MM.1S (cell line): Measurements from ENCODE around the gene BCAS4.

Experiments used
- DNase-seq: peaks from one replicate; pipeline ENCODE4 v3.0.0-alpha.2; 2015
- H2AFZ ChIP-seq: fragments of 300-600 bp; sonication (generic); 2 replicates; pipeline ENCODE4 v1.6.0; 2016; ENCODE audit warnings: antibody characterized with exemption, low read length
- H3F3A ChIP-seq: fragments of 300-600 bp; sonication (generic); 2 replicates; pipeline ENCODE4 v1.6.1; 2016; ENCODE audit warnings: mild to moderate bottlenecking, antibody characterized with exemption, low read length, moderate library complexity, mixed read lengths; ENCODE audit not compliant: insufficient read depth
- H3K27ac ChIP-seq: fragments of 300-600 bp; sonication (generic); 2 replicates; pipeline ENCODE4 v1.5.1; 2016; ENCODE audit warnings: mild to moderate bottlenecking, low read length
- H3K27me3 ChIP-seq: fragments of 300-600 bp; sonication (generic); replicated peaks from 2 replicates; pipeline ENCODE4 v1.6.0; 2016; ENCODE audit warnings: low read length; ENCODE audit not compliant: insufficient read depth
- H3K36me3 ChIP-seq: fragments of 300-600 bp; sonication (generic); replicated peaks from 2 replicates; pipeline ENCODE4 v1.6.1; 2016; ENCODE audit warnings: mild to moderate bottlenecking, low read length, mixed read lengths; ENCODE audit not compliant: insufficient read depth
- H3K4me1 ChIP-seq: fragments of 300-600 bp; sonication (generic); 2 replicates; pipeline ENCODE4 v1.6.1; 2016; ENCODE audit warnings: low read length, mixed read lengths
- H3K4me2 ChIP-seq: fragments of 300-600 bp; sonication (generic); 2 replicates; pipeline ENCODE4 v1.6.0; 2016; ENCODE audit warnings: low read depth, low read length
- H3K4me3 ChIP-seq: fragments of 300-600 bp; sonication (generic); 2 replicates; pipeline ENCODE4 v1.5.1; 2016; ENCODE audit warnings: low read length, mixed read lengths
- H3K79me2 ChIP-seq: fragments of 300-600 bp; sonication (generic); 2 replicates; pipeline ENCODE4 v1.6.1; 2016; ENCODE audit warnings: mixed run types, low read length, mixed read lengths
- H3K9ac ChIP-seq: fragments of 300-600 bp; sonication (generic); 2 replicates; pipeline ENCODE4 v1.6.1; 2016; ENCODE audit warnings: low read length, mixed read lengths
- H3K9me2 ChIP-seq: fragments of 300-600 bp; sonication (generic); replicated peaks from 2 replicates; pipeline ENCODE4 v1.6.1; 2016; ENCODE audit warnings: mild to moderate bottlenecking, low read length, mixed read lengths; ENCODE audit not compliant: insufficient read depth
- H3K9me3 ChIP-seq: fragments of 300-600 bp; sonication (generic); replicated peaks from 2 replicates; pipeline ENCODE4 v1.6.1; 2016; ENCODE audit warnings: mild to moderate bottlenecking, low read length, mixed read lengths; ENCODE audit not compliant: insufficient read depth
- H4K20me1 ChIP-seq: fragments of 300-600 bp; sonication (generic); 2 replicates; pipeline ENCODE4 v1.6.1; 2016; ENCODE audit warnings: mild to moderate bottlenecking, low read length, moderate library complexity, mixed read lengths; ENCODE audit not compliant: insufficient read depth
- CTCF ChIP-seq: fragments of 300-600 bp; sonication (generic); IDR thresholded peaks from 2 replicates; pipeline ENCODE4 v1.5.1; 2016; ENCODE audit warnings: antibody characterized with exemption, low read length, mixed read lengths
- EZH2 ChIP-seq: fragments of 300-600 bp; sonication (generic); optimal IDR thresholded peaks from 2 replicates; pipeline ENCODE3; 2017; ENCODE audit warnings: low read depth, mild to moderate bottlenecking, antibody characterized with exemption, low read length, mixed read lengths
- EZH2phosphoT487 ChIP-seq: fragments of 300-600 bp; sonication (generic); IDR thresholded peaks from 2 replicates; pipeline ENCODE4 v1.6.1; 2018; ENCODE audit warnings: antibody characterized with exemption, low read length

The BCAS4 gene

GRCh38 chr20:50868509-50869495 is 73.9 kb downstream of the BCAS4 start:
- Histone ChIP-seq H3K4me1 (no peaks in the 10 kb centered on the region), H3K9me3 (no peaks in the 10 kb centered on the region), H3K27me3 (no peaks in the 10 kb centered on the region), H3K4me3 (no peak overlapping the region), H2AFZ (no peak overlapping the region), H4K20me1 (no peaks in the 10 kb centered on the region), H3K27ac (no peak overlapping the region), H3K9me2 (no peaks in the 10 kb centered on the region), H3K9ac (no peak overlapping the region), H3K4me2 (no peak overlapping the region), H3K36me3 (no peaks in the 10 kb centered on the region), H3K79me2 (no peaks in the 10 kb centered on the region), H3F3A (no peaks in the 10 kb centered on the region)
- no peak for DNase-seq
- no peak for TF ChIP-seq CTCF
- TF ChIP-seq EZH2, result no peak
- TF ChIP-seq EZH2phosphoT487, result no peak

GRCh38 chr20:50870561-50871161 is 75.8 kb downstream of the BCAS4 start:
- no peak overlapping the region for H3K4me3 ChIP-seq
- H2AFZ ChIP-seq, result no peak overlapping the region
- H3F3A ChIP-seq, result no peaks in the 10 kb centered on the region
- DNase-seq, result no peak
- H4K20me1 ChIP-seq, result no peaks in the 10 kb centered on the region
- H3K9me3 ChIP-seq, result no peaks in the 10 kb centered on the region
- H3K36me3 ChIP-seq, result no peaks in the 10 kb centered on the region
- TF ChIP-seq EZH2 (no peak), EZH2phosphoT487 (no peak), CTCF (no peak)
- H3K27ac ChIP-seq, result no peak overlapping the region
- no peaks in the 10 kb centered on the region for H3K4me1 ChIP-seq
- H3K9me2 ChIP-seq, result no peaks in the 10 kb centered on the region
- H3K79me2 ChIP-seq, result no peaks in the 10 kb centered on the region
- H3K27me3 ChIP-seq, result no peaks in the 10 kb centered on the region
- H3K4me2 ChIP-seq, result no peak overlapping the region
- H3K9ac ChIP-seq, result no peak overlapping the region

- Histone ChIP-seq H4K20me1 (no peaks in the 10 kb centered on the region), H3K9ac (no peak overlapping the region), H3K4me2 (no peak overlapping the region), H3K9me2 (no peaks in the 10 kb centered on the region), H3K27me3 (no peaks in the 10 kb centered on the region), H3K9me3 (no peaks in the 10 kb centered on the region), H3K4me3 (no peak overlapping the region), H3K4me1 (no peaks in the 10 kb centered on the region), H3K79me2 (no peaks in the 10 kb centered on the region), H3K36me3 (no peaks in the 10 kb centered on the region), H2AFZ (no peak overlapping the region), H3F3A (no peaks in the 10 kb centered on the region), H3K27ac (no peak overlapping the region)
- TF ChIP-seq CTCF (no peak), EZH2 (no peak), EZH2phosphoT487 (no peak)
- DNase-seq, result no peak
These were observed 77.9 kb downstream of the BCAS4 start for GRCh38 chr20:50872560-50873425.
